HEK293 (cell line): Measurements from ENCODE around the gene HIRA.

Experiments
- EGR2 ChIP-seq: fragments of 450-650 bp; formaldehyde crosslinking; IDR thresholded peaks from 2 replicates; pipeline ENCODE4 v1.5.1; 2016; ENCODE audit warnings: low read depth, missing biosample characterization, missing genetic modification characterization
- FEZF1 ChIP-seq: fragments of 450-650 bp; formaldehyde crosslinking; IDR thresholded peaks from 2 replicates; pipeline ENCODE4 v1.5.1; 2016; ENCODE audit warnings: missing biosample characterization, missing genetic modification characterization
- KLF17 ChIP-seq: fragments of 450-650 bp; formaldehyde crosslinking; IDR thresholded peaks from 2 replicates; pipeline ENCODE4 v1.5.1; 2016; ENCODE audit warnings: missing biosample characterization, missing genetic modification characterization
- SCRT2 ChIP-seq: fragments of 450-650 bp; formaldehyde crosslinking; IDR thresholded peaks from 2 replicates; pipeline ENCODE4 v1.5.1; 2016; ENCODE audit warnings: missing biosample characterization, missing genetic modification characterization
- ZBTB17 ChIP-seq: fragments of 450-650 bp; formaldehyde crosslinking; IDR thresholded peaks from 2 replicates; pipeline ENCODE4 v1.5.1; 2016; ENCODE audit warnings: missing biosample characterization, missing genetic modification characterization
- ZBTB21 ChIP-seq: fragments of 450-650 bp; formaldehyde crosslinking; IDR thresholded peaks from 2 replicates; pipeline ENCODE4 v1.5.1; 2017; ENCODE audit warnings: missing biosample characterization, missing genetic modification characterization
- ZBTB7A ChIP-seq: fragments of 450-650 bp; formaldehyde crosslinking; IDR thresholded peaks from 2 replicates; pipeline ENCODE4 v1.5.1; 2016; ENCODE audit warnings: low read depth, missing biosample characterization, missing genetic modification characterization
- ZNF133 ChIP-seq: fragments of 450-650 bp; formaldehyde crosslinking; IDR thresholded peaks from 2 replicates; pipeline ENCODE4 v1.5.1; 2016; ENCODE audit warnings: missing biosample characterization, missing genetic modification characterization
- ZNF140 ChIP-seq: fragments of 450-650 bp; formaldehyde crosslinking; IDR thresholded peaks from 2 replicates; pipeline ENCODE4 v1.5.1; 2016; ENCODE audit warnings: missing biosample characterization, missing genetic modification characterization
- ZNF148 ChIP-seq: fragments of 450-650 bp; formaldehyde crosslinking; IDR thresholded peaks from 2 replicates; pipeline ENCODE4 v1.5.0; 2017; ENCODE audit warnings: missing biosample characterization, missing genetic modification characterization, borderline replicate concordance
- ZNF174 ChIP-seq: fragments of 450-650 bp; formaldehyde crosslinking; IDR thresholded peaks from 2 replicates; pipeline ENCODE4 v1.5.0; 2017; ENCODE audit warnings: missing biosample characterization, mild to moderate bottlenecking, missing genetic modification characterization
- ZNF24 ChIP-seq: fragments of 450-650 bp; formaldehyde crosslinking; IDR thresholded peaks from 2 replicates; pipeline ENCODE4 v1.5.1; 2016; ENCODE audit warnings: missing biosample characterization, missing genetic modification characterization
- ZNF350 ChIP-seq: fragments of 450-650 bp; formaldehyde crosslinking; IDR thresholded peaks from 2 replicates; pipeline ENCODE4 v1.5.0; 2017; ENCODE audit warnings: missing biosample characterization, mild to moderate bottlenecking, missing genetic modification characterization
- ZNF366 ChIP-seq: fragments of 450-650 bp; formaldehyde crosslinking; conservative IDR thresholded peaks from 2 replicates; pipeline ENCODE4 v1.5.1; 2016; ENCODE audit warnings: missing biosample characterization, missing genetic modification characterization
- ZNF521 ChIP-seq: fragments of 450-650 bp; formaldehyde crosslinking; IDR thresholded peaks from 2 replicates; pipeline ENCODE4 v1.5.1; 2017; ENCODE audit warnings: missing biosample characterization, mild to moderate bottlenecking, missing genetic modification characterization
- ZNF561 ChIP-seq: fragments of 450-650 bp; IDR thresholded peaks from 2 replicates; pipeline ENCODE4 v1.5.1; 2018; ENCODE audit warnings: missing biosample characterization, missing genetic modification characterization, borderline replicate concordance
- ZNF600 ChIP-seq: fragments of 450-650 bp; formaldehyde crosslinking; IDR thresholded peaks from 2 replicates; pipeline ENCODE4 v1.5.1; 2016; ENCODE audit warnings: missing biosample characterization, missing genetic modification characterization
- ZNF626 ChIP-seq: fragments of 450-650 bp; sonication (Bioruptor Pico); formaldehyde crosslinking; IDR thresholded peaks from 2 replicates; pipeline ENCODE4 v1.5.1; 2018; ENCODE audit warnings: missing biosample characterization, missing genetic modification characterization, inconsistent platforms
- ZNF677 ChIP-seq: fragments of 450-650 bp; IDR thresholded peaks from 2 replicates; pipeline ENCODE4 v1.5.0; 2018; ENCODE audit warnings: missing biosample characterization, mild to moderate bottlenecking, missing genetic modification characterization, moderate library complexity
- ZNF76 ChIP-seq: fragments of 450-650 bp; formaldehyde crosslinking; IDR thresholded peaks from 2 replicates; pipeline ENCODE4; 2016; ENCODE audit warnings: low read depth, missing biosample characterization, missing genetic modification characterization, borderline replicate concordance
- ZNF837 ChIP-seq: fragments of 450-650 bp; formaldehyde crosslinking; IDR thresholded peaks from 2 replicates; pipeline ENCODE4 v1.5.1; 2016; ENCODE audit warnings: missing biosample characterization, missing genetic modification characterization
- ZXDB ChIP-seq: fragments of 450-650 bp; formaldehyde crosslinking; IDR thresholded peaks from 2 replicates; pipeline ENCODE4 v1.5.1; 2016; ENCODE audit warnings: missing biosample characterization, missing genetic modification characterization
- TF ChIP-seq, protein P1 (sequence below): fragments of 450-650 bp; formaldehyde crosslinking; IDR thresholded peaks from 2 replicates; pipeline ENCODE4 v1.5.1; 2016; ENCODE audit warnings: missing biosample characterization, missing genetic modification characterization
- TF ChIP-seq, protein P2 (sequence below): fragments of 450-650 bp; formaldehyde crosslinking; IDR thresholded peaks from 2 replicates; pipeline ENCODE4 v1.5.1; 2016; ENCODE audit warnings: missing biosample characterization, missing genetic modification characterization
- TF ChIP-seq, protein P3 (sequence below): fragments of 450-650 bp; formaldehyde crosslinking; conservative IDR thresholded peaks from 2 replicates; pipeline ENCODE4 v1.5.1; 2016; ENCODE audit warnings: low read depth, missing biosample characterization, missing genetic modification characterization
- TF ChIP-seq, protein P4 (sequence below): fragments of 450-650 bp; formaldehyde crosslinking; IDR thresholded peaks from 2 replicates; pipeline ENCODE4 v1.5.1; 2016; ENCODE audit warnings: missing biosample characterization, missing genetic modification characterization

HIRA gene

GRCh38 chr22:19432133-19432851, 759 bp upstream of the HIRA start, which contains the start of gene MRPL40 (continued):
- peak; percentile 89 for TF ChIP-seq ZXDB (tag by site-specific recombination)
- peak; percentile 82 for TF ChIP-seq ZNF76 (tag by site-specific recombination)
- 0 out of 2 replicates have a peak, but pooled peaks have one; percentile 26 for TF ChIP-seq ZNF133 (tag by site-specific recombination)
- TF ChIP-seq ZNF837 (tag by site-specific recombination): peak; percentile 13; the same call in 1 of the 2 replicates
- peak; percentile 29; the same call in 1 of the 2 replicates for TF ChIP-seq FEZF1 (tag by site-specific recombination)
- TF ChIP-seq ZNF140 (tag by site-specific recombination): no peak
- TF ChIP-seq ZNF561 (tag by site-specific recombination): peak; percentile 93
- TF ChIP-seq, protein P1, sequence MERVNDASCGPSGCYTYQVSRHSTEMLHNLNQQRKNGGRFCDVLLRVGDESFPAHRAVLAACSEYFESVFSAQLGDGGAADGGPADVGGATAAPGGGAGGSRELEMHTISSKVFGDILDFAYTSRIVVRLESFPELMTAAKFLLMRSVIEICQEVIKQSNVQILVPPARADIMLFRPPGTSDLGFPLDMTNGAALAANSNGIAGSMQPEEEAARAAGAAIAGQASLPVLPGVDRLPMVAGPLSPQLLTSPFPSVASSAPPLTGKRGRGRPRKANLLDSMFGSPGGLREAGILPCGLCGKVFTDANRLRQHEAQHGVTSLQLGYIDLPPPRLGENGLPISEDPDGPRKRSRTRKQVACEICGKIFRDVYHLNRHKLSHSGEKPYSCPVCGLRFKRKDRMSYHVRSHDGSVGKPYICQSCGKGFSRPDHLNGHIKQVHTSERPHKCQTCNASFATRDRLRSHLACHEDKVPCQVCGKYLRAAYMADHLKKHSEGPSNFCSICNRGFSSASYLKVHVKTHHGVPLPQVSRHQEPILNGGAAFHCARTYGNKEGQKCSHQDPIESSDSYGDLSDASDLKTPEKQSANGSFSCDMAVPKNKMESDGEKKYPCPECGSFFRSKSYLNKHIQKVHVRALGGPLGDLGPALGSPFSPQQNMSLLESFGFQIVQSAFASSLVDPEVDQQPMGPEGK: peak; percentile 93
- TF ChIP-seq, protein P2, sequence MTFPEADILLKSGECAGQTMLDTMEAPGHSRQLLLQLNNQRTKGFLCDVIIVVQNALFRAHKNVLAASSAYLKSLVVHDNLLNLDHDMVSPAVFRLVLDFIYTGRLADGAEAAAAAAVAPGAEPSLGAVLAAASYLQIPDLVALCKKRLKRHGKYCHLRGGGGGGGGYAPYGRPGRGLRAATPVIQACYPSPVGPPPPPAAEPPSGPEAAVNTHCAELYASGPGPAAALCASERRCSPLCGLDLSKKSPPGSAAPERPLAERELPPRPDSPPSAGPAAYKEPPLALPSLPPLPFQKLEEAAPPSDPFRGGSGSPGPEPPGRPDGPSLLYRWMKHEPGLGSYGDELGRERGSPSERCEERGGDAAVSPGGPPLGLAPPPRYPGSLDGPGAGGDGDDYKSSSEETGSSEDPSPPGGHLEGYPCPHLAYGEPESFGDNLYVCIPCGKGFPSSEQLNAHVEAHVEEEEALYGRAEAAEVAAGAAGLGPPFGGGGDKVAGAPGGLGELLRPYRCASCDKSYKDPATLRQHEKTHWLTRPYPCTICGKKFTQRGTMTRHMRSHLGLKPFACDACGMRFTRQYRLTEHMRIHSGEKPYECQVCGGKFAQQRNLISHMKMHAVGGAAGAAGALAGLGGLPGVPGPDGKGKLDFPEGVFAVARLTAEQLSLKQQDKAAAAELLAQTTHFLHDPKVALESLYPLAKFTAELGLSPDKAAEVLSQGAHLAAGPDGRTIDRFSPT (tag by site-specific recombination): peak; percentile 75
- no peak for TF ChIP-seq ZNF350 (tag by site-specific recombination)
- peak; percentile 49; the same call in 1 of the 2 replicates for TF ChIP-seq ZNF600
- TF ChIP-seq ZNF24 (tag by site-specific recombination): peak; percentile 33
- peak; percentile 94 for TF ChIP-seq EGR2 (tag by site-specific recombination)
- TF ChIP-seq KLF17 (tag by site-specific recombination): peak; percentile 97
- TF ChIP-seq ZNF626 (tag by site-specific recombination): peak; percentile 86; the same call in 1 of the 2 replicates
- TF ChIP-seq ZBTB21 (tag by site-specific recombination): 0 out of 2 replicates have a peak, but pooled peaks have one; percentile 27
- TF ChIP-seq, protein P3, sequence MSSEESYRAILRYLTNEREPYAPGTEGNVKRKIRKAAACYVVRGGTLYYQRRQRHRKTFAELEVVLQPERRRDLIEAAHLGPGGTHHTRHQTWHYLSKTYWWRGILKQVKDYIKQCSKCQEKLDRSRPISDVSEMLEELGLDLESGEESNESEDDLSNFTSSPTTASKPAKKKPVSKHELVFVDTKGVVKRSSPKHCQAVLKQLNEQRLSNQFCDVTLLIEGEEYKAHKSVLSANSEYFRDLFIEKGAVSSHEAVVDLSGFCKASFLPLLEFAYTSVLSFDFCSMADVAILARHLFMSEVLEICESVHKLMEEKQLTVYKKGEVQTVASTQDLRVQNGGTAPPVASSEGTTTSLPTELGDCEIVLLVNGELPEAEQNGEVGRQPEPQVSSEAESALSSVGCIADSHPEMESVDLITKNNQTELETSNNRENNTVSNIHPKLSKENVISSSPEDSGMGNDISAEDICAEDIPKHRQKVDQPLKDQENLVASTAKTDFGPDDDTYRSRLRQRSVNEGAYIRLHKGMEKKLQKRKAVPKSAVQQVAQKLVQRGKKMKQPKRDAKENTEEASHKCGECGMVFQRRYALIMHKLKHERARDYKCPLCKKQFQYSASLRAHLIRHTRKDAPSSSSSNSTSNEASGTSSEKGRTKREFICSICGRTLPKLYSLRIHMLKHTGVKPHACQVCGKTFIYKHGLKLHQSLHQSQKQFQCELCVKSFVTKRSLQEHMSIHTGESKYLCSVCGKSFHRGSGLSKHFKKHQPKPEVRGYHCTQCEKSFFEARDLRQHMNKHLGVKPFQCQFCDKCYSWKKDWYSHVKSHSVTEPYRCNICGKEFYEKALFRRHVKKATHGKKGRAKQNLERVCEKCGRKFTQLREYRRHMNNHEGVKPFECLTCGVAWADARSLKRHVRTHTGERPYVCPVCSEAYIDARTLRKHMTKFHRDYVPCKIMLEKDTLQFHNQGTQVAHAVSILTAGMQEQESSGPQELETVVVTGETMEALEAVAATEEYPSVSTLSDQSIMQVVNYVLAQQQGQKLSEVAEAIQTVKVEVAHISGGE (tag by site-specific recombination): peak; percentile 99
- peak; percentile 84 for TF ChIP-seq ZBTB17 (tag by site-specific recombination)
- TF ChIP-seq ZNF174 (tag by site-specific recombination): no peak
- TF ChIP-seq ZNF677: peak; percentile 3; the same call in 1 of the 2 replicates
- TF ChIP-seq, protein P4, sequence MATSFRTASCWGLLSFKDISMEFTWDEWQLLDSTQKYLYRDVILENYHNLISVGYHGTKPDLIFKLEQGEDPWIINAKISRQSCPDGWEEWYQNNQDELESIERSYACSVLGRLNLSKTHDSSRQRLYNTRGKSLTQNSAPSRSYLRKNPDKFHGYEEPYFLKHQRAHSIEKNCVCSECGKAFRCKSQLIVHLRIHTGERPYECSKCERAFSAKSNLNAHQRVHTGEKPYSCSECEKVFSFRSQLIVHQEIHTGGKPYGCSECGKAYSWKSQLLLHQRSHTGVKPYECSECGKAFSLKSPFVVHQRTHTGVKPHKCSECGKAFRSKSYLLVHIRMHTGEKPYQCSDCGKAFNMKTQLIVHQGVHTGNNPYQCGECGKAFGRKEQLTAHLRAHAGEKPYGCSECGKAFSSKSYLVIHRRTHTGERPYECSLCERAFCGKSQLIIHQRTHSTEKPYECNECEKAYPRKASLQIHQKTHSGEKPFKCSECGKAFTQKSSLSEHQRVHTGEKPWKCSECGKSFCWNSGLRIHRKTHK: no peak
- TF ChIP-seq ZNF521: no peak
- peak; percentile 77; the same call in 1 of the 2 replicates for TF ChIP-seq ZBTB7A (tag by site-specific recombination)
- TF ChIP-seq SCRT2 (tag by site-specific recombination): peak; percentile 37; the same call in 1 of the 2 replicates
- TF ChIP-seq ZNF366: no peak
- TF ChIP-seq ZNF148 (tag by site-specific recombination): 0 out of 2 replicates have a peak, but pooled peaks have one; percentile 53
